ENCODE results near the gene TMEM52. TPM values are rescaled to one million over a fixed set of nuclear protein-coding genes. Genes with fewer than 3 reads are reported as not detected.

The TMEM52 gene
- total RNA-seq, 4 donors from 2014 or later = 1.0 TPM; not detected in 3

GRCh38 chr1:1939296-1940122 is 20.4 kb upstream of the TMEM52 start:
- Histone ChIP-seq H3K9me3 (no peaks in the 10 kb centered on the region), H3K36me3 (no peaks in the 10 kb centered on the region), H3K4me3 (no peak overlapping the region), H3K27ac (no peak overlapping the region), H3K27me3 (peaks cover 0 to 31% of the 10 kb centered on the region in 2 donors), H3K4me1 (peaks cover 0 to 8% (median 0%) of the 10 kb centered on the region in 4 donors)
- no peak for DNase-seq (ENCODE audit: low spot score in 2 of 2)
- 83 to 85% methylated on average over 27 of the region's 28 CpGs for WGBS, 2 donors
- TF ChIP-seq, protein P1, sequence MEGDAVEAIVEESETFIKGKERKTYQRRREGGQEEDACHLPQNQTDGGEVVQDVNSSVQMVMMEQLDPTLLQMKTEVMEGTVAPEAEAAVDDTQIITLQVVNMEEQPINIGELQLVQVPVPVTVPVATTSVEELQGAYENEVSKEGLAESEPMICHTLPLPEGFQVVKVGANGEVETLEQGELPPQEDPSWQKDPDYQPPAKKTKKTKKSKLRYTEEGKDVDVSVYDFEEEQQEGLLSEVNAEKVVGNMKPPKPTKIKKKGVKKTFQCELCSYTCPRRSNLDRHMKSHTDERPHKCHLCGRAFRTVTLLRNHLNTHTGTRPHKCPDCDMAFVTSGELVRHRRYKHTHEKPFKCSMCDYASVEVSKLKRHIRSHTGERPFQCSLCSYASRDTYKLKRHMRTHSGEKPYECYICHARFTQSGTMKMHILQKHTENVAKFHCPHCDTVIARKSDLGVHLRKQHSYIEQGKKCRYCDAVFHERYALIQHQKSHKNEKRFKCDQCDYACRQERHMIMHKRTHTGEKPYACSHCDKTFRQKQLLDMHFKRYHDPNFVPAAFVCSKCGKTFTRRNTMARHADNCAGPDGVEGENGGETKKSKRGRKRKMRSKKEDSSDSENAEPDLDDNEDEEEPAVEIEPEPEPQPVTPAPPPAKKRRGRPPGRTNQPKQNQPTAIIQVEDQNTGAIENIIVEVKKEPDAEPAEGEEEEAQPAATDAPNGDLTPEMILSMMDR (IDR thresholded peaks at IDR 0.05) = no peak
- TF ChIP-seq EP300 (IDR thresholded peaks at IDR 0.05) = no peak
- no peak for TF ChIP-seq POLR2A (IDR thresholded peaks at IDR 0.05)

- H3K9me3 ChIP-seq = no peaks in the 10 kb centered on the region
- peaks cover 0 to 2% (median 0%) of the 10 kb centered on the region in 4 donors for H3K4me1 ChIP-seq
- H3K4me3 ChIP-seq = no peak overlapping the region
- TF ChIP-seq POLR2A (IDR thresholded peaks at IDR 0.05) (no peak), EP300 (IDR thresholded peaks at IDR 0.05) (no peak)
- TF ChIP-seq, protein P1 (IDR thresholded peaks at IDR 0.05) = no peak
- no peaks in the 10 kb centered on the region for H3K36me3 ChIP-seq
- 81 to 82% methylated on average over 21 to 24 of the region's 24 CpGs for WGBS, 2 donors
- H3K27ac ChIP-seq = no peak overlapping the region
- no peak for DNase-seq (ENCODE audit: low spot score in 2 of 2)
- H3K27me3 ChIP-seq = peaks cover 0 to 31% of the 10 kb centered on the region in 2 donors
Observed at GRCh38 chr1:1938613-1939295, 19.7 kb upstream of the TMEM52 start.

GRCh38 chr1:1938276-1938573 is 19.1 kb upstream of the TMEM52 start:
- 74 to 80% methylated on average over 6 of the region's 6 CpGs for WGBS, 2 donors
- H3K9me3 ChIP-seq = no peaks in the 10 kb centered on the region
- TF ChIP-seq POLR2A (IDR thresholded peaks at IDR 0.05) (no peak), EP300 (IDR thresholded peaks at IDR 0.05) (no peak)
- TF ChIP-seq, protein P1 (IDR thresholded peaks at IDR 0.05) = no peak
- no peak overlapping the region for H3K27ac ChIP-seq
- H3K36me3 ChIP-seq = no peaks in the 10 kb centered on the region
- H3K4me1 ChIP-seq = no peaks in the 10 kb centered on the region
- H3K4me3 ChIP-seq = no peak overlapping the region
- DNase-seq (ENCODE audit: low spot score in 2 of 2) = no peak
- peaks cover 0 to 28% of the 10 kb centered on the region in 2 donors for H3K27me3 ChIP-seq

DNA sequence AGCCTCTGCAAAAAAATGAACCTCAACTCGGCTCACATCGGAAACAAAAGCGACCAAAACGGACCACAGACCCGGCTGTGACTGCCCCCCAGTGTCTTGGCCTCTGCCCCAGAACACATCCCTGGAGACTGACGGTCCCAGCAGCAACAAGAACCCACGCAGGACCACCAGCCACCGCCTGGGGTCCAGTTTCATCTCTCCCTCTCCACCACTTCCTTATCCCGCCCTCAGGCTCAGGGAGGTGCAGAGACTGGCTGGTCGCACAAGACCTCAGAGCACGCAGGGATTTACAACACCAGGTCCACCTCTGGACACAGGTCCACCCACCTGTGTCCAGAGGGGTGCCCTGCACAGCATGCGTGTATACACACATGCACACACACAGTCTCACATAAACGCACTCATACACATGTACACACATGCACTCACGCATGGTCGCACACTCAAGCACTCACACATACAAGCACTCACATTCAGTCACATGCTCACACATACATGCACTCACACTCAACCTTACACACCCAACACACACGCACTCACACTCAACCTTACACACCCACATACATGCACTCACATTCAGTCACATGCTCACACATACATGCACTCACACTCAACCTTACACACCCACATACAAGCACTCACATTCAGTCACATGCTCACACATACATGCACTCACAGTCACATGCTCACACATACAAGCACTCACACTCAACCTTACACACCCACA is 18.6 kb upstream of the TMEM52 start:
- Histone ChIP-seq H3K4me1 (no peaks in the 10 kb centered on the region), H3K27ac (no peak overlapping the region), H3K36me3 (no peaks in the 10 kb centered on the region), H3K27me3 (peaks cover 0 to 23% of the 10 kb centered on the region in 2 donors), H3K9me3 (no peaks in the 10 kb centered on the region), H3K4me3 (no peak overlapping the region)
- TF ChIP-seq EP300 (IDR thresholded peaks at IDR 0.05) = no peak
- TF ChIP-seq, protein P1 (IDR thresholded peaks at IDR 0.05) = no peak
- TF ChIP-seq POLR2A (IDR thresholded peaks at IDR 0.05) = no peak
- WGBS, 2 donors = 61 to 64% methylated on average over 16 of the region's 16 CpGs
- no peak for DNase-seq (ENCODE audit: low spot score in 2 of 2)
